Adipocyte (in vitro differentiated cells): Measurements from ENCODE around the gene C3orf52.
A peak's percentile ranks its signal among the peaks of the same experiment; 100 is the strongest.

Source experiments
- DNase-seq: peaks from one replicate; pipeline ENCODE4 v3.0.0-alpha.2; 2015; ENCODE audit warnings: low read depth
- H3K27me3 ChIP-seq: replicated peaks from 2 replicates; pipeline ENCODE4 v1.7.0; 2013; ENCODE audit warnings: mild to moderate bottlenecking, low read length, moderate library complexity; ENCODE audit not compliant: control insufficient read depth, insufficient read depth
- H3K36me3 ChIP-seq: 2 replicates; pipeline ENCODE4 v1.7.0; 2013; ENCODE audit warnings: low read length, mild to moderate bottlenecking, moderate library complexity; ENCODE audit not compliant: control insufficient read depth, insufficient read depth, severe bottlenecking
- H3K4me1 ChIP-seq: 2 replicates; pipeline ENCODE4 v1.7.0; 2013; ENCODE audit warnings: mild to moderate bottlenecking, low read length, moderate library complexity; ENCODE audit not compliant: control insufficient read depth, insufficient read depth
- H3K4me3 ChIP-seq: 2 replicates; pipeline ENCODE4 v1.7.0; 2013; ENCODE audit warnings: mild to moderate bottlenecking, low read length, moderate library complexity
- H3K9ac ChIP-seq: 2 replicates; pipeline ENCODE4 v1.7.0; 2013; ENCODE audit warnings: mild to moderate bottlenecking, low read length, moderate library complexity
- H3K9me3 ChIP-seq: 2 replicates; pipeline ENCODE4 v1.7.0; 2013; ENCODE audit warnings: mild to moderate bottlenecking, low read length, moderate library complexity; ENCODE audit not compliant: control insufficient read depth

C3orf52 gene

DNA sequence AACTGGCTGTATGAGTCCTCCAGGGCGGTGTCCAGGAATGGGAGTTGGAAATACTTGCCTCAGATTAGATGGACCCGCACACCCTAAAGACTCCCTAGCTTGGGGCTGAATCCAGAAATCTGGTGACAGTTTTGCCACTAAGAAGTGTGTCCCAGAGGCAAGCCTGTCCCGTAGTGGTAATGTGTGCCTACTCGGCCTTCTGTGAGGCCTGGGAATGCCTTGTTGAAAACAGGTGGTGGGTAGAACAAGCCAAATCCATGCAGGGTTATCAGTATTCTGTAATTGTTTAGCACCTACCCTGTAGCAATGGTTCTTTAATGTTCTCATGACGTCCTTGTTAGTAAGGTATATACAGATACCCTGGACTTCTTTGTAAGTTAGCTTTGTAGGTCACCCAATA lies 1.6 kb downstream of the C3orf52 start:
- Histone ChIP-seq H3K36me3 (no peaks in the 10 kb centered on the region), H3K9me3 (no peaks in the 10 kb centered on the region), H3K9ac (no peak overlapping the region), H3K4me1 (peaks cover 14% of the 10 kb centered on the region), H3K27me3 (no peaks in the 10 kb centered on the region), H3K4me3 (no peak overlapping the region)
- DNase-seq = no peak

DNA sequence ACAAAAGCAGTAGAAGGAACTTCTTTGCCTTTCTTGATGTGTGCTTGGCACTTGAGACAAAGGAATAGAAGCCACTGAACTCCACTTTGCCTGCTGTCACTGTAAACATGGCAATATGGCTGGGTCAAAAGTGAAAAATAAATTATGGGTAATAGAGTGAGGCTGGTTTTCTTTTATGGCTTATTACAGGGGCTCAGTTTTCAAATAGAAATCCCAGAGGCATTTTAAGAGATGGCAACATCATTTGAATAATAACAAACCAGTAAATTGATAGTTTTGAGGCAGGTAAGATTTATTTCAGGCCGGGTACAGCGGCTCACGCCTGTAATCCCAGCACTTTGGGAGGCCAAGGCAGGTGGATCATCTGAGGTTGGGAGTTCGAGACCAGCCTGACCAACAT lies 2.8 kb downstream of the C3orf52 start:
- H3K4me3 ChIP-seq = no peak overlapping the region
- H3K9me3 ChIP-seq = no peaks in the 10 kb centered on the region
- H3K36me3 ChIP-seq = no peaks in the 10 kb centered on the region
- H3K9ac ChIP-seq = no peak overlapping the region
- no peak for DNase-seq
- no peaks in the 10 kb centered on the region for H3K27me3 ChIP-seq
- peaks cover 20% of the 10 kb centered on the region for H3K4me1 ChIP-seq

DNA sequence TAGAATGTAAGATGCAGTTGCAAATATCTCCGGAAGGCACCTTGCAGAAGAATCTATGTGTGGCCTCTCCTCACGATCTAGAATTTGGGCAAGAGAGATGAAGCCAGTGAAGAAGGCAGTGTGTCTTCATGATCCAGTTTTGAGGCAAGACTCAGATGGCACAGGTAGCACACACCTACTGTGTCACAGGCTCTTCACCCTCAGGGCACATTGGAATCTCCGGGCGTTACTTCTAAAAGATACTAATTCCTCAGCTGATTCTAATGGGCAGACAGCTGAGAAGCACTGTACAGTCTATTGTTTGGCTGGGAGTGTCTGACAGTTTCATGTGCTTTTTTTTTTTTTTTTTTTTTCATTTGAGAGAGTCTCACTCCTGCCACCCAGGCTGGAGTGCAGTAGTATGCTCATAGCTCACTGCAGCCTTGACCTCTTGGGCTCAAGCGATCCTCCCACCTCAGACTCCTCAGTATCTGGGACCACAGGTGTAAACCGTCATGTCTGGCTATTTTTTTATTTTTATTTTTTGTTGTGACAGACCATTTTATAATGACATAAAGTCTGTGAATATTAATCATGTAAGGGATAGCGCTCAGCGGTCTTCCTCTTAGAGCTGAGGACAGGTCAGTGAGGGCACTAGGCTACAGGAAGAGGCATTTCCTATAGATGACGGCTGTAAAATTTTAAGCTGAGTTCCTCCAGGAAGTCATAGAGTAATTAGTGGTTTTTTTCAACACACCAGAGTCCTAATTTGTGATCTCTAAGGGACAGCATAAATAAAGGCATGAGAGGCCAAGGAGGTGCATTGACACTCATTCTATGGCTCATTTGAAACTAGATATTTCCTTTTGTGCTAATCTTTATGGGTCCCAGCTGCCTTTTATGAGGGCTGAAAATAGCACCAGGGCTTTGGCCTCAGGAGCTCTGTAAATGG lies 4.0 kb downstream of the C3orf52 start:
- H3K27me3 ChIP-seq = no peaks in the 10 kb centered on the region
- DNase-seq = no peak
- peaks cover 20% of the 10 kb centered on the region for H3K4me1 ChIP-seq
- no peak overlapping the region for H3K4me3 ChIP-seq
- H3K9me3 ChIP-seq = no peaks in the 10 kb centered on the region
- H3K9ac ChIP-seq = no peak overlapping the region
- H3K36me3 ChIP-seq = no peaks in the 10 kb centered on the region

DNA sequence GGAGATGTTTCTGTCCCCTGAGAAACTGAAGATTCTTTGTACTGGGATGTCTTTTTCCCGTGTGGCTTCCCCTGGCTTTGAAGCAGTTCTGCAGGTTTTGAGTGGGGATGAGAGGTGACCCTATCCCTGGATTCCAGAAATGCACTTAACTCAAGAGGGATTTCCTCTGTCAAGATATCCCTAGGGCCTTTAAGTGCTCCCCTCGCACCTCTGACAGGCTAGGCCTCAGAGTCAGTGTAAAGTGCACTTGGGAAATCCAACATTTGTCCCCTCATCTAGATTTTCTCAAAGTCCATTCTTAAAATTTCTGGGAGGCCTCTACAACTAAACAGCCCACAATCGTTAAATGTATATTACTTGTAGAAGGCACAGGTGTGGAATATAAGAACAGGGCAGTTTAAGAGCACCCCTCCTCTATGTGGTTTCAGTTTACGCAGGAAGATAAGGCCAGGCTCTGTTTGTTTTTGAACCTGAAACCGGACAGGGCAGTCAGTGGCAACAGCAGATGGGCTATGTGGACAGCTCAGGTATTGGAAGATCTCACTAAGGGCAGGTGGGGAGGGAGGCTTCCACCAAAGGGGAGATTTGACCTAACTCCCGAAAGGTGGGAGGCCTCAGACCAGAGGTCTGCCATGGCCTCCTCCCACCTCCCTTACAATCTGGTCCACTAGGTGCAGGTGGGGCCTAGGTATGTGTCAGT lies 4.8 kb downstream of the C3orf52 start:
- H3K4me3 ChIP-seq = no peak overlapping the region
- H3K9me3 ChIP-seq = no peaks in the 10 kb centered on the region
- no peak overlapping the region for H3K9ac ChIP-seq
- no peaks in the 10 kb centered on the region for H3K27me3 ChIP-seq
- peaks cover 20% of the 10 kb centered on the region for H3K4me1 ChIP-seq
- H3K36me3 ChIP-seq = no peaks in the 10 kb centered on the region
- no peak for DNase-seq

DNA sequence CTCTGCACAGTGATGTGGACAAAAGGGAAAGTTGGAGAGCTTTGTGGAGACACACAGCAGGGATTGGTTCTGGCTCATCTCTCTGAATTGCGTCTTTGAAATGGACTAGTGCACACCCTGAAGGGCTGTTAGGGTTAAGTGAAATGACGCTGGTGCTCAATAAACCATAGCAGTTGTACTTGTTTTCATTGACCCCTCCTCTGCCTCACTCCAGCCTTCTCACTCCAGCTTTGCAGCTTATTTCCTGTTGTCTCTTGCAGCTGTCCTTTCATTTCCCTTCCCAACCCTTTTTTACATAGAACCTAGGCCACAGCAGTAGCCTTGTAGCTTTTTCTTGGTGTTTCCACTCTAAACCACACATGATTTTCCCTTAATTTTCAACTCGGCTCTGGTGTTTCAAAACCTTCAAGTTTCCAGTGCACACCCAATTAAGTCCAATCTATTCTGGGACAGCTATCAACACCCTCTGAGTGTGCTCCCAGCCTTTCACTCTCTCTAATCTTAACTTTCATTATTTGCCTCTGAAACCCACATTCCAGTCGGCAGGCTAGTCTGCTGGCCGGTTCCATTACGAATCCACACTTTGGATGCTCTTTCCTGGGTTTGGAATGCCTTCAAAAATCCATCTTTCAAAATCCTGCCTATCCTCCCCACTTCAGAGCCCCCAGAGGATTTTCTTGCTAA lies 6.4 kb downstream of the C3orf52 start:
- Histone ChIP-seq H3K36me3 (no peaks in the 10 kb centered on the region), H3K4me3 (peak overlapping the region; percentile 25)
- DNase-seq = no peak

DNA sequence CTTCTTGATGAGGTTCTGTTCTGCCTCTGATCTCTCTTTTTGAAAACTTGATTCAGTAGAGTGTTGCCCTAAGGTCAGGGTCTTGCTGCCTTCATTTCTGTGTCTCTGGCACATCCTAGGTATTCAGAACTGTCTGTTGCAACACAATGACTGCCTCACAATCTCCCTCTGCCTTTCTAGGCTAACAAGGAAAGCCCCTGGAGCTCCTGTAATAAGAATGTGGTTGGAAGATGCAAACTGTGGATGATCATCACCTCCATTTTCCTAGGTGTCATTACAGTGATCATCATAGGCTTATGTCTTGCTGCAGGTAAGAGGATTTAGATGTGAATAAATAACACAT lies 7.0 kb downstream of the C3orf52 start:
- Histone ChIP-seq H3K9me3 (no peaks in the 10 kb centered on the region), H3K4me1 (peaks cover 20% of the 10 kb centered on the region), H3K27me3 (peaks cover 3% of the 10 kb centered on the region), H3K9ac (no peak overlapping the region), H3K36me3 (no peaks in the 10 kb centered on the region), H3K4me3 (peak overlapping the region; percentile 25)
- DNase-seq = no peak

More for the DNA sequence above, 6.4 kb downstream of the C3orf52 start:
- no peak overlapping the region for H3K9ac ChIP-seq
- no peaks in the 10 kb centered on the region for H3K9me3 ChIP-seq
- peaks cover 18% of the 10 kb centered on the region for H3K4me1 ChIP-seq
- no peaks in the 10 kb centered on the region for H3K27me3 ChIP-seq

DNA sequence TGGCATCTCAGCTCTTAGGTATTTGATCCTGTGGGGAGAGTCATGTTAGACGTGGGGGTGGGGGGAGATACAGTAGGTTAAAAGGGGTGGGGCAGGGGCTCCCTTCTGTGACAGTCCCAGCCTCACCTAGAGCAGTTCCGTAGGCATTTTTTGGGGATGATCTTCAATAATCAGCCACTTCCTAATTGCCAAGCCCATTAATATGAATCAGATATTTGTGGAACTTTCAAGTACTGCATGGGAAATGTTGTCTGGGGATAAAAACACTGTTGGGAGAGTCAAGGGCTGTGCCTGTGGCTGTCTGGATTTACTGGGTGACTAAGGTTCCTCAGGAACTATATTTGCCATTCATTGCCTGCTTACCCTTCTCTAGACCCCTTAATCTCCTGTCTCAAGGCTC lies 9.5 kb downstream of the C3orf52 start:
- Histone ChIP-seq H3K9ac (no peak overlapping the region), H3K4me3 (no peak overlapping the region), H3K4me1 (peaks cover 20% of the 10 kb centered on the region), H3K36me3 (no peaks in the 10 kb centered on the region), H3K27me3 (peaks cover 5% of the 10 kb centered on the region), H3K9me3 (peaks cover 4% of the 10 kb centered on the region)
- DNase-seq = no peak

DNA sequence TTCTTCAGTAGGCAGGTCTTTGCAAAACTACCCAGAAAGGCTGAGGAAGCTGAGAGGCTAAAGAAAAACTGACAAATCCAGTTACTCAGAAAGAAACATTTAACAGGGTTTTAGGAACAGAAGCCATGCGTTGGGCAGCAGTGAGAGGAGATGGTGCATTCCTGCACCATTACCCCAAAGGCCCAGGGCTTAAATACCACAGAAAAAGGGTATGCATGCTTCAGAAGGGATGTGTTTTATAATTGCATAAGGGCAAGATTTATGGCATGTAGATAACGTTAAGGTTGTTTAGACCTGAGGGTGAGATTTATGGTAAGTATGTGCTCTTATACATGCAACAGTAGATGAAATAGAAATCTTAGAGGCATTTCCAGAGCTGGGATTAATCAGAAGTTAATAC lies 10.0 kb downstream of the C3orf52 start:
- Histone ChIP-seq H3K36me3 (no peaks in the 10 kb centered on the region), H3K27me3 (peaks cover 5% of the 10 kb centered on the region), H3K9ac (no peak overlapping the region), H3K4me3 (no peak overlapping the region), H3K9me3 (peaks cover 4% of the 10 kb centered on the region), H3K4me1 (peaks cover 20% of the 10 kb centered on the region)
- no peak for DNase-seq

DNA sequence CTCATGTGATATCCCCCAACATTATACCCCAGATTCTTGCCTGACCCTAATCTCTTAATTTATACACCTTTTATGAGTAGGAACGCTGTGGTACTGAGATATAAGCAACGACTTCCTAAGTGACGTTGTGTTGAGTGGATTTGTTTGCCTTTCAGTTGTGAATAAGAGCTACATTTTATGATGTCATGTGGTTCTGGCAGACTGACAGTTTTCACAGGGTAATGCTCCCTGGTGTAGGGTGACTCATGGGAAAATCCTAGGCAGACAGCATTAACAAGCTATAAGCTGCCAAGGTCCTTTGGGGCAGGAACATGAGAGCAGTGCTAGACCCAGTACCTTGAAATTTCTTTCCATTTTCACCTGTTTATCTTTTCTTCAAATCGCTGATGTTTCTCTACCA lies 11.2 kb downstream of the C3orf52 start:
- no peak overlapping the region for H3K9ac ChIP-seq
- peaks cover 18% of the 10 kb centered on the region for H3K4me1 ChIP-seq
- H3K4me3 ChIP-seq = no peak overlapping the region
- H3K9me3 ChIP-seq = peaks cover 4% of the 10 kb centered on the region
- peaks cover 5% of the 10 kb centered on the region for H3K27me3 ChIP-seq
- H3K36me3 ChIP-seq = no peaks in the 10 kb centered on the region
- DNase-seq = peak; percentile 94

DNA sequence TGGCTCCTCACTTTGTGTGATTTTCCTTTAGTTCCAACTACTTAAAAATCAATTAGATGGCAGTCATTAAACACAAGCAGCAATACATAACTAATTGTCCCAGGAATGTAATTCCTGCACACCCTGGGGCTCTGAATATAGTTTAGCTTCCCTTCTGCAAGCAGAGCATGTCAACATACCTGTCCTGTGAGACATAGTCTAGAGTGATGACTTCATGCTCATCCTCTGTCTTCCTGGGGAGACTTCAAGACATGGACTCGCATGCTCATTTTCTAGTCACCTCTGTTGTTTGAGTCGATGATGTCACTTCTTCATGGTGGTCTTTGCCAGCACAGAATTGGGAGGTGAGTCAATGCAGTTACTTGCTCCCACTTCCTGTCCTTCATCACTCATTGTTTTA lies 15.7 kb downstream of the C3orf52 start:
- Histone ChIP-seq H3K4me3 (no peak overlapping the region), H3K4me1 (peaks cover 8% of the 10 kb centered on the region), H3K36me3 (no peaks in the 10 kb centered on the region), H3K27me3 (peaks cover 5% of the 10 kb centered on the region), H3K9me3 (peaks cover 4% of the 10 kb centered on the region), H3K9ac (no peak overlapping the region)
- DNase-seq = peak; percentile 23

DNA sequence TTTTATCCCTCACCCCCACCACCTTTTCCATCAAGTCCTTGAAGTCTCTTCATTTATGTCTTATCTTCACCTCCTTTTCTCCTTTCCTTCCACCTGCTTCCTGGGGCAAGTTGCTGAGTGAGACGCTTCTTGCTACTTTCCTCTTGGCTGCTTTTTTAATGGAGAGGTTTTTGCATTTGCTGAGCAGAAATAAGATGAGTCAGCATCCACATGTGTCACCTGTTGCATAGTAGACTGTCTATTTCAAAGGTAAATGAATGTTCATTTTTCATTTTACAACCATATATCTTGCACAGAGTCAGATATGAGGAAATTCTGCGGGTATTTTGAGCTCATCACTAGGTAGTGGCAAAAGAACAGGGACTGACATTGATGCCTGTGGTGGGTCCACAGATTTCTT lies 18.6 kb downstream of the C3orf52 start:
- Histone ChIP-seq H3K36me3 (no peaks in the 10 kb centered on the region), H3K27me3 (no peaks in the 10 kb centered on the region), H3K9ac (no peak overlapping the region), H3K4me3 (no peak overlapping the region), H3K9me3 (no peaks in the 10 kb centered on the region), H3K4me1 (no peaks in the 10 kb centered on the region)
- DNase-seq = no peak
